Activated CD8-positive, alpha-beta memory T cell treated with anti-CD3 and anti-CD28 coated beads for 1 hour (primary cell): Measurements from ENCODE around the gene OR4C12.
"Not testable (repeated sequence)": the region's sequence is repeated elsewhere in the genome, so short reads cannot be mapped to it uniquely, and the experiment has no call there.

Experiments
- DNase-seq, 2 donors: peaks; one replicate each; pipeline ENCODE4 v3.0.0-alpha.2; 2020; ENCODE audit warnings: low read depth in 1 of 2; ENCODE audit errors: extremely low read depth in 1 of 2

OR4C12 gene

DNA sequence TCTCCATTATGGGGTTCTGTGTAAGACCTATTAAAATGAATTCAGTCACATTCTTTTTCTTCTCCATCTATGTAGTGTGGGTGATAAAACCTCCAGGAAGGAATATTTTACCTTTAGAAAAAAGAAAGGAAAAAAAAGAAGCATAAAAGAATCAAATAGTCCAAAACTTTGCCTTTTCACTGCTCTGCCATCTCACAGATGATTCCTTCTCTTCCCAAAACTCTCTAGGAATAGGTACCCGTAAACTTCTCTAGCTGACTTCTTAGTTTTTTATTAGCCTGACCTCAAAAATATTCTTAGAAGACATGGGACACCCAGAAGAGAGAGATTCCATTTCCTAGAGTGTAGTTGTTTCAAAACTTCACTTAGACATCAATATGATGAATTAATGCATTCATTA, at the start of gene OR4C12:
OR4C12 (minus strand) TSS at position 101 of the 400 bp plus-strand sequence; CDS start at position 67, 34 bp downstream.
- DNase-seq: not testable (repeated sequence)

DNA sequence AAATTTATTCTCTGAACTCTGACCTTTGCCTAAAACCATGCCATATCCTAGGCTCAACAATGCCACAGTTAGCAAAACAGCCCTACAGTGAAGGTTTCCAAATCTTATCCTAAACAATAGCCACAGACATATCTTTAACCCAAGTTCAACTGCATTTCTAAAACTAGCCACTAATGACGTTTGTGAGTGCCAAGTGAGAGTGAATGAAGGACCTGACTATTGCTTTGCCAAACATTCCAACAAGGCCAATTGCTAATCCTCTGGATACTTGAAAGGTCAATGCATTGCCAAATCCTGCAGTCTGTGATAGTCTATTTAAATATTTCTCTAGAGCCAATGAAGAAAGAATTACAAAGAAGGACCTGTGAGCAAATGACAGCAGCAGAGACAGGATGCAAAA, 47.9 kb upstream of the OR4C12 start:
- no peak for DNase-seq

DNA sequence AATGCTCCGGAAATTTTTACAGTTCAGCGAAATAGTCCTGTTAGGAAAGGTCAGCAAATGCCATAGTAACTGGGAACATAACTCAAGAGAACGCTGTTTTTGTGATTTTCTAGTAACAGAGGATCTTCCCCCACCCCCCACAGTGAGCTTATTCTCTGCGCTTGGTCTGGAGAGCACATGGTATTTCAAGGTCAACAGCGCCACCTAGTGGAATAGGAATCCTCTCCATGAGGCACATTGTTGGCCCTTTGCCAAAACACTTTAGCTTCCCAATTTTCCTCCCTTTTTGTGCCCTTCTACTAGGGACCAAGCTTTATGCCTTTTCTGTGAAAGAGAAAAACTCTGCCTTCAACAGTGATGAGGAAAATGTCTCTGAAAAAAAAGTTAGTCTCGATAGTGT, 13.2 kb upstream of the OR4C12 start:
- DNase-seq: no peak

GRCh38 chr11:49973439-49973838, 8.9 kb downstream of the OR4C12 start:
- DNase-seq: not testable (repeated sequence)

- no peak for DNase-seq
Measured at GRCh38 chr11:49952091-49952490, 30.2 kb downstream of the OR4C12 start, which contains the start of gene OR4C13. Gene OR4C13 (plus strand): TSS chr11:49952391. CDS start chr11:49952423, 32 bp downstream.

GRCh38 chr11:49948701-49949100, 33.6 kb downstream of the OR4C12 start:
- not testable (repeated sequence) for DNase-seq
